Activated CD4-positive, alpha-beta T cell treated with anti-CD3 and anti-CD28 coated beads, Interleukin-2, amount 10 ng/mL, durations not matched to agents 7 days and 5 days (primary cell): ENCODE results near the gene GRM7. TPM values are rescaled to one million over a fixed set of nuclear protein-coding genes. Genes with fewer than 3 reads are reported as not detected.

Experiments used
- CTCF ChIA-PET: fragments of 350-600 bp; sonication (Branson Sonifier 250); formaldehyde crosslinking; loops from one replicate; lab custom pipeline; 2021; ENCODE audit warnings: antibody characterized with exemption; lab: Charles Lee
- POLR2A ChIA-PET: fragments of 350-600 bp; sonication (Branson Sonifier 250); formaldehyde crosslinking; loops from one replicate; lab custom pipeline; 2021; ENCODE audit warnings: antibody characterized with exemption; lab: Charles Lee
- DNase-seq: peaks from one replicate; pipeline ENCODE4 v3.0.0-alpha.2; 2020
- H3K27ac Mint-ChIP-seq: one replicate; pipeline ENCODE4 v1.8.0; 2021; ENCODE audit warnings: mild to moderate bottlenecking, moderate library complexity, mixed read lengths
- H3K27me3 Mint-ChIP-seq: one replicate; pipeline ENCODE4 v1.8.0; 2021; ENCODE audit warnings: mixed read lengths
- H3K36me3 Mint-ChIP-seq: one replicate; pipeline ENCODE4 v1.8.0; 2021; ENCODE audit warnings: low read depth, mixed read lengths
- H3K4me1 Mint-ChIP-seq: one replicate; pipeline ENCODE4 v1.8.0; 2021; ENCODE audit warnings: mixed read lengths
- H3K4me3 Mint-ChIP-seq: one replicate; pipeline ENCODE4 v1.8.0; 2021; ENCODE audit warnings: mild to moderate bottlenecking, moderate library complexity, mixed read lengths
- H3K9me3 Mint-ChIP-seq: one replicate; pipeline ENCODE4 v1.8.0; 2021; ENCODE audit warnings: mixed read lengths
- total RNA-seq, 2 experiments: library from RNA; stranded (reverse); gene quantifications; one replicate each; pipeline ENCODE4 v1.2.3, GENCODE V29; 2021

The GRM7 gene
- not detected for total RNA-seq

GRCh38 chr3:6860954-6861624 is at the start of gene GRM7:
Gene GRM7, plus strand, starts transcription at chr3:6861115.
- POLR2A ChIA-PET, result no interaction called here
- Mint-ChIP-seq H3K27ac (no peak within 1 kb of the TSS), H3K4me3 (no peak within 1 kb of the TSS), H3K27me3 (peaks cover 14% of the 10 kb centered on the region), H3K36me3 (peaks cover 2% of the 10 kb centered on the region), H3K9me3 (no peaks in the 10 kb centered on the region), H3K4me1 (no peaks in the 10 kb centered on the region)
- no peak for DNase-seq
- CTCF ChIA-PET, result interaction anchor here (0.6 kb wide), 1 partner anchor 1061 kb away, joined by 3 read pairs; no protein-coding TSS in a partner anchor

DNA sequence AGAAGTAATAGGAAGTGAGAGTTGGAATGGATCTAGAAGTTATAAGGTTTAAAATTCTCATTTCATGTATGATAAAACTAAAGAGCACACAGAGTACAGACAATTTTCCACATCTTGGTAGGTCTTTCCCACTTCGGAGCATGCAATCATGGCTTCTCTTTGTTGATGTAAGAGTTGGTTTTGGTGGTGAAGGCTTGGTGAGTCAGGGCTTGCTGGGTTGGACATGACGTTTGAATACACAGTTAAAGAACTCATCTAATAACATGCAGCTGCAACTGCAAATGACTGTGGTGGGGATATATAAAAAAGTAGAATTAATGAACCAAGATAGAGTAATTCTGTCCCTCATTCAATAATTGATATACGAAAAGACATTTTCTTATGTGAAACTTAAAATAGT is 39.5 kb upstream of the GRM7 start:
- no peak overlapping the region for H3K4me3 Mint-ChIP-seq
- no peak overlapping the region for H3K27ac Mint-ChIP-seq
- H3K4me1 Mint-ChIP-seq, result no peaks in the 10 kb centered on the region
- no peaks in the 10 kb centered on the region for H3K36me3 Mint-ChIP-seq
- H3K9me3 Mint-ChIP-seq, result no peaks in the 10 kb centered on the region
- POLR2A ChIA-PET, result no interaction called here
- CTCF ChIA-PET, result no interaction called here
- no peak for DNase-seq
- H3K27me3 Mint-ChIP-seq, result no peaks in the 10 kb centered on the region

DNA sequence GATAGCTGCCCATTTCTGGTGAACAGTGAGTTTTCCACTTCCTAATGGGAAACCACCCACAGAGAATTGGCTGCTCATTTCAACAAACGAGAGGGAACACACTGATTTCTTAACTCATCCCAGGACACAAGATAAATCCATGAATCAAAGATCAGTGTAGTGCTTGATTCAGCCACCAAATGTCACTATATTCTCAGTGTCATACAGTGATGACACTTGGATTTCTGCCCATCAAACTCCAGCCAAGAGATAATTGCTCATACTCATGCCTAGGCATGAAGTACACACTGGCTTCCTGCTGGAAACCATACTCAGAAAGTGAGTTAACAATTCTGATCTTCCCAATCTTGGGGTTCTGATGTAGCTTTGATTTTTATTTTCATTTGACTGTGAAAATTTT is 35.4 kb upstream of the GRM7 start:
- no peak for DNase-seq
- Mint-ChIP-seq H3K4me1 (no peaks in the 10 kb centered on the region), H3K36me3 (no peaks in the 10 kb centered on the region), H3K4me3 (no peak overlapping the region), H3K27me3 (no peaks in the 10 kb centered on the region), H3K27ac (no peak overlapping the region), H3K9me3 (peaks cover 3% of the 10 kb centered on the region)
- POLR2A ChIA-PET, result no interaction called here
- CTCF ChIA-PET, result no interaction called here

- ChIA-PET CTCF (no interaction called here), POLR2A (no interaction called here)
- Mint-ChIP-seq H3K27me3 (no peaks in the 10 kb centered on the region), H3K9me3 (peaks cover 3% of the 10 kb centered on the region), H3K36me3 (no peaks in the 10 kb centered on the region), H3K4me1 (no peaks in the 10 kb centered on the region), H3K4me3 (no peak overlapping the region), H3K27ac (no peak overlapping the region)
- no peak for DNase-seq
These were observed 33.5 kb upstream of the GRM7 start for GRCh38 chr3:6827453-6827852.

DNA sequence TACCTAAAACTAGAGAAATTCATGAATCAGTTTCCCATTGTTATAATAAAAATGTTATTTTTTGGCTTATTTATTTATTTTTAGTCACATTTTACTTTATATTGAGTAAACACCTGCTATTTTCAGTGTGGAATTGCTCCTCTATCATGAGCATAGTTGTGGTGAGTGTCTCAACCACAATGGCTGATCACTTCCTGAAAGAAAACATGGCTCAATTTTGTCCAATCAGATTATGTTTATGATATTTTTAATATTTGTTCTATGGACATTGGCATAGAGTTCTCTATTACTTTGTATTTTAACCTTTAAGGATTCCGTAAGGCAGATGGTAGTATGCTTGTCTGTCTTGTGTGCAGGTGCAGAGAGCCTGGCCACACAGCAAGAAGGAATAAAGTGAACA is 16.2 kb upstream of the GRM7 start:
- no peak overlapping the region for H3K27ac Mint-ChIP-seq
- CTCF ChIA-PET, result no interaction called here
- no peaks in the 10 kb centered on the region for H3K4me1 Mint-ChIP-seq
- no peaks in the 10 kb centered on the region for H3K36me3 Mint-ChIP-seq
- no peaks in the 10 kb centered on the region for H3K27me3 Mint-ChIP-seq
- DNase-seq, result no peak
- H3K9me3 Mint-ChIP-seq, result no peaks in the 10 kb centered on the region
- POLR2A ChIA-PET, result no interaction called here
- H3K4me3 Mint-ChIP-seq, result no peak overlapping the region

DNA sequence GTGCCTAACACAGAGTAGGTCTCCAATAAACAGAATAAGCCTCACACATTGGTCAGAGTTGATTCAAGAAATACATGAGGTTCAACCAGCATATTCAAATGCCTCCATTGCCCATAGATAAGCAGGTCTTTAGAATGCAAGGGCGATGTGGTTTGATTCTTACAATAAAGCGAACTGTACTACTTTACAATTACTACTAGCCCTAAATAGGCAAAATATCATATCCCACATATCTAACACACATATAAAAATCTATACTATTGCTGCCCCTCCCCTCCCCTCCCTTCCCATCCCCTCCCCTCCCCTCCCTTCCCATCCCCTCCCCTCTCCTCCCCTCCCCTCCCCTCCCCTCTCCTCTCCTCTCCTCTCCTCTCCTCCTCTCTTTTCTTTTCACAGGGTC is 6.7 kb upstream of the GRM7 start:
- no peaks in the 10 kb centered on the region for H3K9me3 Mint-ChIP-seq

DNA sequence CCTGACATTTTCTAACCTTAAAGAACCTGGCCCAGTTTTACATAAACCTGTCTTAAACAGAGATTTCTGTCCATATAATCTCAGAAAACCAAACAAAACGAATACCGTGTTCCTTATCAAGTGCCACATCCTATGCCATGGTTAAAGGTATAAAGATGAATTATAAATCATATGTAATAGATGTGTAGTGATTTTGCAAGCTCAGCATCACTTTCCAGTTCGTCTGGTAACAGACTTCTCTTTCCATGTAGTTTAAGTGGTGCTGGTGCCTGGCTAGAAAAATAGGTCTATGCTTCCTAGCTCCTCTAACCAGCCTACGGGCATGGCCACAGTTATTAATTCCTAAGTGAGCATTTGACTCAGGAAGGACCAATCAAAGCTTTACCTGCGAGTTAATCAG is 3.4 kb upstream of the GRM7 start:
- ChIA-PET POLR2A (no interaction called here), CTCF (no interaction called here)
- Mint-ChIP-seq H3K36me3 (peaks cover 2% of the 10 kb centered on the region), H3K27me3 (peaks cover 4% of the 10 kb centered on the region), H3K4me3 (no peak overlapping the region), H3K9me3 (no peaks in the 10 kb centered on the region), H3K4me1 (no peaks in the 10 kb centered on the region), H3K27ac (no peak overlapping the region)
- DNase-seq, result no peak

More for the DNA sequence above, 6.7 kb upstream of the GRM7 start:
- Mint-ChIP-seq H3K4me1 (no peaks in the 10 kb centered on the region), H3K4me3 (no peak overlapping the region), H3K27ac (no peak overlapping the region), H3K27me3 (no peaks in the 10 kb centered on the region), H3K36me3 (no peaks in the 10 kb centered on the region)
- CTCF ChIA-PET, result interaction anchor here (1.1 kb wide), 1 partner anchor 10 kb away, joined by 3 read pairs; no protein-coding TSS in a partner anchor
- DNase-seq, result no peak
- POLR2A ChIA-PET, result no interaction called here

- ChIA-PET CTCF (interaction anchor here (0.6 kb wide), 1 partner anchor 1062 kb away, joined by 3 read pairs; no protein-coding TSS in a partner anchor), POLR2A (no interaction called here)
- no peak for DNase-seq
- Mint-ChIP-seq H3K4me1 (no peaks in the 10 kb centered on the region), H3K27me3 (peaks cover 14% of the 10 kb centered on the region), H3K27ac (no peak overlapping the region), H3K9me3 (no peaks in the 10 kb centered on the region), H3K4me3 (no peak overlapping the region), H3K36me3 (peaks cover 2% of the 10 kb centered on the region)
These were observed 564 bp upstream of the GRM7 start for GRCh38 chr3:6860149-6860953.

DNA sequence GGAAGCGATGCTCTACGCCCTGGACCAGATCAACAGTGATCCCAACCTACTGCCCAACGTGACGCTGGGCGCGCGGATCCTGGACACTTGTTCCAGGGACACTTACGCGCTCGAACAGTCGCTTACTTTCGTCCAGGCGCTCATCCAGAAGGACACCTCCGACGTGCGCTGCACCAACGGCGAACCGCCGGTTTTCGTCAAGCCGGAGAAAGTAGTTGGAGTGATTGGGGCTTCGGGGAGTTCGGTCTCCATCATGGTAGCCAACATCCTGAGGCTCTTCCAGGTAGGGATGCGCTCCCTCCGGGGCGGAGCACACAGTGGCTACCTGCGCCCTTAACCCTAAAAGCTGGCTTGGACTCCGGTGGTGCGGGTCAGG is 698 bp downstream of the GRM7 start:
- Mint-ChIP-seq H3K4me1 (no peaks in the 10 kb centered on the region), H3K9me3 (no peaks in the 10 kb centered on the region), H3K27me3 (peaks cover 14% of the 10 kb centered on the region), H3K36me3 (peaks cover 2% of the 10 kb centered on the region), H3K4me3 (no peak overlapping the region), H3K27ac (no peak overlapping the region)
- no peak for DNase-seq
- ChIA-PET POLR2A (no interaction called here), CTCF (no interaction called here)

DNA sequence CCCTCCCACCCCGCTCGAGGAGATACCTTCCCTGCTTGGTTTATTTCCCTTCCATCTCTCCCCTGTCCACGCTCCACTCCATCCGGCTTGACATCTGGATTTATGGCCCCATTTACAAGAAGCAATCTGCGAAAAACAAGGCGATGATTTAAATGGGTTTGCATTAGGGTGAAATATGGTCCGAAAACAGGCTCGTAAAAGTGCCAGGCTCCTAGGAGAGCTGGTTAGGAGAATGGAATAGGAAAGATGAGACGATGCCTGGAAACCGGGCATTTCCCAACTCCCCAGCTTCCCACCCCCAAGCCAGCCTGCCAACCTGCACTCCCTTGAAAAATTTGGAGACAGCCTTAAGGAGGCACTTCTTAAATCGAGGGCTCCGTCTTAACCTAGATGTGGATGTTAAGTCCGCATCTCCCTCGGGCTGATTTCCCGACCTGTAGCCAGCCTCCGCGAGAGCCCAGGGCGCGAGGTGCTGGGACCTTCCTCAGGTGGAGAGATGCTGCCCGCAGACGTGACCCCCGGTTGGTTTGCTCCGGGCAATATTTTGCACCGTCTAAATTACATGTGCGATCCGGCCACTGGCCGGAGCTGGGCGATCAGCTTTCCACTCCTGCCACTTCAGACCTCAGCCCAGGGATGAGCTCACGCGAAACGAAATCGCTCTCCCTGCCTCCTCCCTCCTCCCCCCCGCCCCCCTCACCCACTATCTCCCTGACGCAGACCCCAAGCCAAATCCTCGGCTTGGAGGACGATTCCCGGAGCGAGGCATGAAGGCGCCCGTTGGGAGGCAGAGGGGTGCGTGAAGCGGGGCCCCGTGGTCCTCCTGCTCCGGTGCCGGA is 1.3 kb downstream of the GRM7 start:
- Mint-ChIP-seq H3K27me3 (peaks cover 14% of the 10 kb centered on the region), H3K27ac (no peak overlapping the region), H3K4me3 (no peak overlapping the region), H3K9me3 (no peaks in the 10 kb centered on the region), H3K4me1 (no peaks in the 10 kb centered on the region), H3K36me3 (peaks cover 2% of the 10 kb centered on the region)
- ChIA-PET POLR2A (no interaction called here), CTCF (no interaction called here)
- DNase-seq, result no peak

- no peak for DNase-seq
- Mint-ChIP-seq H3K27ac (no peak overlapping the region), H3K4me3 (no peak overlapping the region), H3K36me3 (peaks cover 2% of the 10 kb centered on the region), H3K27me3 (peaks cover 14% of the 10 kb centered on the region), H3K9me3 (no peaks in the 10 kb centered on the region), H3K4me1 (no peaks in the 10 kb centered on the region)
- CTCF ChIA-PET, result no interaction called here
- POLR2A ChIA-PET, result no interaction called here
These were observed 1.9 kb downstream of the GRM7 start for GRCh38 chr3:6862880-6863195.

DNA sequence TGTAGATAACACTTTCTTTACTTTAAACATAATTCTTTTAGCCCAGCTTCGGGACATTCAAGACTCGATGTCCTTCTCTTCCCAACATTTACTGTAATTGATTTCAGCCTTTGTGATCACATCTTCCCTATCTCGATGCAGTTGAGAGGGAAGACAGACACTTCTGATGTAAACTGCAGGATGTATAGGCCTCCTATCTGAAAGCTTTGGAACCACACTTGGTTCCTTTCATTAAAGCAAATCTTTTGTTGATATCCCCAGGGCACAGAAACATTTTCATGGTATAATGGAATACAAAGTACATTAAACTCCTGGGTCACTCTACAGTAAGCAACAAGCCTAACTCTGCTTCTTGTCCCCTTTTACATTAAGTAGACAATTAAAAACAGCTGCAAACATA is 6.4 kb downstream of the GRM7 start:
- no peaks in the 10 kb centered on the region for H3K36me3 Mint-ChIP-seq
- ChIA-PET CTCF (no interaction called here), POLR2A (no interaction called here)
- H3K4me3 Mint-ChIP-seq, result no peak overlapping the region
- H3K27me3 Mint-ChIP-seq, result peaks cover 9% of the 10 kb centered on the region
- peaks cover under 1% of the 10 kb centered on the region for H3K9me3 Mint-ChIP-seq
- no peak for DNase-seq
- H3K27ac Mint-ChIP-seq, result no peak overlapping the region
- no peaks in the 10 kb centered on the region for H3K4me1 Mint-ChIP-seq

DNA sequence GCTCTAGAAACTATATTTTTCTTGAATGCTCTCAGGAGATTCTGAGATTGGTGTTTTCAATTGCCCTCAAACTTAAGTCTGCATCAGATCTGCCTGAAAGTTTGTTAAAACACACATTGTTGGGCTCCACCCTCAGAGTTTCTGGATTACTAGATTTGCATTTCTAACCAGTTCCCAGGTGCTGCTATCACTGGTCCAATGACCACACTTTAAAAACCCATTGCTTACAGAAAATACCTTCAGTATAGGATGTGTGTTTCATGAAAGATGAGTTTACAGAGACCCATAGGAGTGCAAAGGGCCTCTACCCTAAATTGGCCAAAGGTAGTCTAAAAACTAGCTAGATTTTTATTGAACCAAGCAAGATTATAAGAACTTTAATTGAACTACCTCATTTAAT is 17.8 kb downstream of the GRM7 start:
- no peaks in the 10 kb centered on the region for H3K36me3 Mint-ChIP-seq
- H3K9me3 Mint-ChIP-seq, result no peaks in the 10 kb centered on the region
- no peak overlapping the region for H3K27ac Mint-ChIP-seq
- H3K4me3 Mint-ChIP-seq, result no peak overlapping the region
- CTCF ChIA-PET, result no interaction called here
- no peaks in the 10 kb centered on the region for H3K27me3 Mint-ChIP-seq
- no peaks in the 10 kb centered on the region for H3K4me1 Mint-ChIP-seq
- DNase-seq, result no peak
- POLR2A ChIA-PET, result no interaction called here
